ENCODE measurements around the gene PRPF18.
"Not testable (repeated sequence)": the region's sequence is repeated elsewhere in the genome, so short reads cannot be mapped to it uniquely, and the experiment has no call there.

The PRPF18 gene, protein sequence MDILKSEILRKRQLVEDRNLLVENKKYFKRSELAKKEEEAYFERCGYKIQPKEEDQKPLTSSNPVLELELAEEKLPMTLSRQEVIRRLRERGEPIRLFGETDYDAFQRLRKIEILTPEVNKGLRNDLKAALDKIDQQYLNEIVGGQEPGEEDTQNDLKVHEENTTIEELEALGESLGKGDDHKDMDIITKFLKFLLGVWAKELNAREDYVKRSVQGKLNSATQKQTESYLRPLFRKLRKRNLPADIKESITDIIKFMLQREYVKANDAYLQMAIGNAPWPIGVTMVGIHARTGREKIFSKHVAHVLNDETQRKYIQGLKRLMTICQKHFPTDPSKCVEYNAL

DNA sequence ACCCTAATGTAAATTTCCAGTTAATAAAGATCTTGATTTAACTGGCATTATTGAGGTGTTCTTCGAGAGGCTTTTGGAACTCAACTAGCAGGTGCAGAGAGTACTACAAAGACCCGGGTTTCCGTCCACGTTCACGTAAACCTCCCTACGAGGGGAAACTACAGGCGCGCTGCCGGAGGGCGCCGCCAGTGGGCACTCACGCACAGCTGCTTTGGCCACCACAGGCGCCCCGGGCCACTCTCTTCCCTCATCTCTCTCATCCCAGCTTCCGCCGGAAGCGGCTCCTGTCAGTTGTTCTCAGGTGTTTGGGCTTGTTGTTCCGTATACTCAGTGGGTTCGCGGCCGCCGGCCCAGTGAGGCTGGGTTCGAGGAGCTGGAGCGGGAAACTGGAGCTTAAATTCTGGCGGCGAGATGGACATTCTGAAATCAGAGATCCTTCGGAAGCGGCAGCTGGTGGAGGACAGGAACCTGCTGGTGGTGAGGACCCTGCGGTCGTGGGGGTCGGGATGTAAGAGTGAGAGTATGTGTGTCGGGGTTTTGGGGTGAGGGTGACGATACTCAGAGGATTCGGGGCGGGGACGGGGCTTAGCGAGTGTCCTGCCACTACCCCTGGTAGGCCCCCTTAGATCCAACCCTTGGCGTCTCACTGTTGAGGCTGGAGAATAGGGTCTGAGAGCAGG is at the start of gene PRPF18:
TSS of gene PRPF18 (plus strand) at position 290 of the 680 bp plus-strand sequence. CDS start at position 412, 122 bp downstream.
- Histone ChIP-seq H3K36me3 (ENCODE audit: control insufficient read depth in 5 of 5, insufficient read depth in 5 of 5, low read length in 5 of 5) (peaks cover 0 to 3% (median 0%) of the 10 kb centered on the region in 5 donors), H3K27ac (ENCODE audit: low read depth, low read length) (peak within 1 kb of the TSS; percentile 62), H3K9me3 (ENCODE audit: control insufficient read depth in 5 of 5, low read length in 5 of 5) (no peaks in the 10 kb centered on the region), H3K4me1 (ENCODE audit: control insufficient read depth in 5 of 5, insufficient read depth in 5 of 5, low read length in 5 of 5) (peaks cover 3 to 19% (median 12%) of the 10 kb centered on the region in 5 donors), H3K4me3 (ENCODE audit: low read depth in 1 of 5, low read length in 5 of 5) (peak within 1 kb of the TSS; percentile 98 to 100 (median 100)), H3K27me3 (ENCODE audit: control insufficient read depth in 5 of 5, insufficient read depth in 4 of 5, low read length in 5 of 5) (peaks cover 0 to 6% (median 4%) of the 10 kb centered on the region in 5 donors), H3K9ac (ENCODE audit: low read length in 5 of 5) (peak within 1 kb of the TSS; percentile 94 to 99 (median 97))

DNA sequence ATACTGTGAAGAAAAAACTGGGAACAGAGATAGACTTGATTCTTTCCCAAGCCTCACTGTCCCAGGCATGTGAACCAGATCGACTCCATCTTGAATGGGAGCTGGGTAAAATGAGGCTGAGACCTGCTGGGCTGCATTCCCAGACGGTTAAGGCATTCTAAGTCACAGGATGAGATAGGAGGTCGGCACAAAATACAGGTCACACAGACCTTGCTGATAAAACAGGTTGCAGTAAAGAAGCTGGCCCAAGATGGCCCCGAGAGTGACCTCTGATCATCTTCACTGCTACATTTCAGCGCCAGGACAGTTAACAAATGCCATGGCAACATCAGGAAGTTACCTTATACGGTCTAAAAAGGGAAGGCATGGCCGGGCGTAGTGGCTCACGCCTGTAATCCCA is 48.8 kb upstream of the PRPF18 start:
- H3K4me3 ChIP-seq (ENCODE audit: low read depth in 1 of 5, low read length in 5 of 5); H3K4me1 ChIP-seq (ENCODE audit: control insufficient read depth in 5 of 5, insufficient read depth in 5 of 5, low read length in 5 of 5); H3K27ac ChIP-seq (ENCODE audit: low read depth, low read length); H3K9me3 ChIP-seq (ENCODE audit: control insufficient read depth in 5 of 5, low read length in 5 of 5); H3K36me3 ChIP-seq (ENCODE audit: control insufficient read depth in 5 of 5, insufficient read depth in 5 of 5, low read length in 5 of 5); H3K9ac ChIP-seq (ENCODE audit: low read length in 5 of 5): not testable (repeated sequence)
- H3K27me3 ChIP-seq (ENCODE audit: control insufficient read depth in 5 of 5, insufficient read depth in 4 of 5, low read length in 5 of 5) = peaks cover 0 to 10% (median 7%) of the 10 kb centered on the region in 5 donors

DNA sequence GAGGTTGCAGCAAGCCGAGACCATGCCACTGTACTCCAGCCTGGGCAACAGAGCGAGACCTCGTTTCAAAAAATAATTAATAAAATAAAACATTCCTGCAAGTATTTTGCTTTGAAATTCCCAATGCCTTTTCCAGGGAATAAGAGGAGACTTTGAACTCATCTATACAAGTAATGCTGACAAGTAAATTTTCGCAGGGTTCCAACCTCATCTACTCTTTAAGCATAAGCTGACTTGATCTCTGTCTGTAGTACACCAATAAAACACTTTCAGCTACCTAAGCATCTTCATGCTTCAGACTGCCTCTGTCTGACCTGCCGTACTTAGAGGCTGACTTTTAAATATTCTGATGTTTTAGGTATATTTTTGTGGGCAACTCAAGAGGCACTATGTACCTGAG is 44.2 kb upstream of the PRPF18 start:
- H3K4me1 ChIP-seq (ENCODE audit: control insufficient read depth in 5 of 5, insufficient read depth in 5 of 5, low read length in 5 of 5) = no peaks in the 10 kb centered on the region

DNA sequence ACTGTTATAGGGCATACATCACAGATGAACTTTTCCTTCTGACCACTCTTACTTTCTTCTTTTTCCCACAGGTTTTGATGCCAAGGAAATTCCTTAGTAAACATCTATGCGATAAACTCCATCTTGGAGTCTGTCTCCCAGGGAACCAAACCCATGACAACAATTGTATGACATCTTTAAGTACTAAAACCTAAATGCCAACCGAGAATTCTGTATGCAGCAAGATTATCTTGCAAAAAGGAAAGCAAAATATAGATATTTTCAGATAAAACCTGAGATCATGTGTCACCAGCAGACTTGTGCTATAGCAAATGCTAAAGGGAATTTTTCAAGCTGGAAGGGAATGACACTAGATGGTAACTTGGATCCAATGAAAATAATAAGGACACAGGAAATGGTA is 36.0 kb upstream of the PRPF18 start:
- no peak overlapping the region for H3K9ac ChIP-seq (ENCODE audit: low read length in 5 of 5)
- H3K27me3 ChIP-seq (ENCODE audit: control insufficient read depth in 5 of 5, insufficient read depth in 4 of 5, low read length in 5 of 5) = peaks cover 0 to 6% (median 2%) of the 10 kb centered on the region in 5 donors
- no peak overlapping the region for H3K4me3 ChIP-seq (ENCODE audit: low read depth in 1 of 5, low read length in 5 of 5)
- peaks cover 4 to 14% (median 5%) of the 10 kb centered on the region in 5 donors for H3K9me3 ChIP-seq (ENCODE audit: control insufficient read depth in 5 of 5, low read length in 5 of 5)
- no peaks in the 10 kb centered on the region for H3K36me3 ChIP-seq (ENCODE audit: control insufficient read depth in 5 of 5, insufficient read depth in 5 of 5, low read length in 5 of 5)
- no peaks in the 10 kb centered on the region for H3K4me1 ChIP-seq (ENCODE audit: control insufficient read depth in 5 of 5, insufficient read depth in 5 of 5, low read length in 5 of 5)
- H3K27ac ChIP-seq (ENCODE audit: low read depth, low read length) = no peak overlapping the region

More for the DNA sequence above, 44.2 kb upstream of the PRPF18 start:
- Histone ChIP-seq H3K27me3 (ENCODE audit: control insufficient read depth in 5 of 5, insufficient read depth in 4 of 5, low read length in 5 of 5) (peaks cover 0 to 17% (median 10%) of the 10 kb centered on the region in 5 donors), H3K27ac (ENCODE audit: low read depth, low read length) (no peak overlapping the region), H3K4me3 (ENCODE audit: low read depth in 1 of 5, low read length in 5 of 5) (no peak overlapping the region), H3K9me3 (ENCODE audit: control insufficient read depth in 5 of 5, low read length in 5 of 5) (no peaks in the 10 kb centered on the region), H3K36me3 (ENCODE audit: control insufficient read depth in 5 of 5, insufficient read depth in 5 of 5, low read length in 5 of 5) (no peaks in the 10 kb centered on the region), H3K9ac (ENCODE audit: low read length in 5 of 5) (no peak overlapping the region)

DNA sequence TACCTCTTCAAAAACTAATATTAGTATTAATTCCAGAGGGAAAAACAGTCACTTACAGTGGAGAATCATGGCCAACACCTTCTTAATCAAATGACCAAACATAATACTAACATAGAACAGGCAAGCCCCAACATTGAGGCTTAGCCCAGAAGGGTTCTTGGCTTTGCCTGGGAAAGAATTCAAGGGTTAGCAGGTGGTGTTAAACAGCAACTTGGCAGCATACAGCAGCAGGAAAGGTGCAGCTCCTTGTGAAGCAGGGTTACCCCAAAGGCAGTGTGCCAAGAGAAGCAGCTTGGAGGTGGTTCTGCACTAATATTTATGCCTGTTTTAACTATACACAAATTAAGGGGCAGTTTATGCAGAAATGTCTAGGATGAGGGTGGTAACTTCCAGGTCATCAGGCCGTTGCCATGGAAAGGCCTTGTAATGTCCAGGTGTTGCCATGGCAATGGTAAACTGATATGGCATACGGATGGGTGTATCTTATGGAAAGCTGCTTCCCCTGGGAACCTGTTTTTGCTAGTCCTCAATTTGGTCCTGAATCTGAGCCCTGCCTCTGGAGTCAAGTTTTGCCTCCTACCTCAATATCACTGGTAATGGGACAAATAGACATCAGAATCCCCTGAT is 30.8 kb upstream of the PRPF18 start:
- Histone ChIP-seq H3K9ac (ENCODE audit: low read length in 5 of 5) (no peak overlapping the region), H3K27ac (ENCODE audit: low read depth, low read length) (no peak overlapping the region), H3K4me3 (ENCODE audit: low read depth in 1 of 5, low read length in 5 of 5) (no peak overlapping the region)

DNA sequence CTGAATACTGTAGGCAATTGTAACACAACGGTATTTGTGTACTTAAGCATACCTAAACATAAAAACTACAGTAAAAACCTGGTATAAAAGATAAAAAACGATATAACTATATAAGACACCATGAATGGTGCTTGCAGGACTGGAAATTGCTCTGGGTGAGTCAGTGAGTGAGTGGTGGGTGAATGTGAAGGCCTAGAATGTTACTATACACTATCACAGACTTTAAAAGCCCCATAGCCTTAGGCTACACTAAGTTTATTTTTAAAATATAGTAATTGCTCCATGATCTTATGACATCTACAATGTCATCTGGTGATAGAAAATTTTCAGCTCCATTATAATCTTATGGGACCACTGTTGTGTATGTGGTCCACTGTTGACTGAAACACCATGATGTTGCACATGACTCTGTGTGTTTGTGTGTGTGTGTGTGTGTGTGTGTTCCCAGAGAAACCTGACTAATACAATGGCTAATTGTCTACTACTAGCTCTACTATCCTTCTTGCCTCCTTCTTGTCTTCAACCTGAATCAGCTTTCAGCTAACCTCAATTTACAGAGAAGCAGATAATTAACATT is 27.6 kb upstream of the PRPF18 start:
- Histone ChIP-seq H3K4me1 (ENCODE audit: control insufficient read depth in 5 of 5, insufficient read depth in 5 of 5, low read length in 5 of 5) (no peaks in the 10 kb centered on the region), H3K4me3 (ENCODE audit: low read depth in 1 of 5, low read length in 5 of 5) (no peak overlapping the region), H3K9ac (ENCODE audit: low read length in 5 of 5) (no peak overlapping the region), H3K9me3 (ENCODE audit: control insufficient read depth in 5 of 5, low read length in 5 of 5) (no peaks in the 10 kb centered on the region), H3K36me3 (ENCODE audit: control insufficient read depth in 5 of 5, insufficient read depth in 5 of 5, low read length in 5 of 5) (no peaks in the 10 kb centered on the region), H3K27ac (ENCODE audit: low read depth, low read length) (no peak overlapping the region), H3K27me3 (ENCODE audit: control insufficient read depth in 5 of 5, insufficient read depth in 4 of 5, low read length in 5 of 5) (no peaks in the 10 kb centered on the region)

More for the DNA sequence above, 30.8 kb upstream of the PRPF18 start:
- no peaks in the 10 kb centered on the region for H3K4me1 ChIP-seq (ENCODE audit: control insufficient read depth in 5 of 5, insufficient read depth in 5 of 5, low read length in 5 of 5)
- H3K36me3 ChIP-seq (ENCODE audit: control insufficient read depth in 5 of 5, insufficient read depth in 5 of 5, low read length in 5 of 5) = no peaks in the 10 kb centered on the region
- H3K9me3 ChIP-seq (ENCODE audit: control insufficient read depth in 5 of 5, low read length in 5 of 5) = peaks cover 0 to 3% (median 0%) of the 10 kb centered on the region in 5 donors
- no peaks in the 10 kb centered on the region for H3K27me3 ChIP-seq (ENCODE audit: control insufficient read depth in 5 of 5, insufficient read depth in 4 of 5, low read length in 5 of 5)

DNA sequence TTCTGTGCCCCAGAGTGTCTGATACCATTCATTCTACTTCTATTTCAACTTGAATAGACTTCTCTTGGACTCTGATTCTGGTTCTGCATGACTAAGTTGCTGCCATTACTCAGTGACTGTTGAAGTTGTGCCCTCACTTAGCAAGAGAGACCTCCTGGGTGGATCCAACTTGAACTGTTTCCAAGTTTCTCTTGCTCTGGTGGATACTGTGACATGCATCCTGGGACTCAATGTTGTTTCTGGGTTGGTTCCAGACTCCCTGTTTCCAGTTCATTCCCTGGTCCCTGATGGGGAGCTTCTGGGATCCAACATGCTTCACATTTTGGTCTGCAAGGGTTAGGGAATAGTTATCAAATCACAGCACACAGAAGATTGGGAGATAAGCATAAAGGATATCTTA is 26.2 kb upstream of the PRPF18 start:
- H3K9ac ChIP-seq (ENCODE audit: low read length in 5 of 5) = no peak overlapping the region
- no peak overlapping the region for H3K4me3 ChIP-seq (ENCODE audit: low read depth in 1 of 5, low read length in 5 of 5)
- H3K27me3 ChIP-seq (ENCODE audit: control insufficient read depth in 5 of 5, insufficient read depth in 4 of 5, low read length in 5 of 5) = no peaks in the 10 kb centered on the region
- H3K36me3 ChIP-seq (ENCODE audit: control insufficient read depth in 5 of 5, insufficient read depth in 5 of 5, low read length in 5 of 5) = no peaks in the 10 kb centered on the region
- H3K4me1 ChIP-seq (ENCODE audit: control insufficient read depth in 5 of 5, insufficient read depth in 5 of 5, low read length in 5 of 5) = no peaks in the 10 kb centered on the region
- H3K27ac ChIP-seq (ENCODE audit: low read depth, low read length) = no peak overlapping the region
- H3K9me3 ChIP-seq (ENCODE audit: control insufficient read depth in 5 of 5, low read length in 5 of 5) = no peaks in the 10 kb centered on the region

DNA sequence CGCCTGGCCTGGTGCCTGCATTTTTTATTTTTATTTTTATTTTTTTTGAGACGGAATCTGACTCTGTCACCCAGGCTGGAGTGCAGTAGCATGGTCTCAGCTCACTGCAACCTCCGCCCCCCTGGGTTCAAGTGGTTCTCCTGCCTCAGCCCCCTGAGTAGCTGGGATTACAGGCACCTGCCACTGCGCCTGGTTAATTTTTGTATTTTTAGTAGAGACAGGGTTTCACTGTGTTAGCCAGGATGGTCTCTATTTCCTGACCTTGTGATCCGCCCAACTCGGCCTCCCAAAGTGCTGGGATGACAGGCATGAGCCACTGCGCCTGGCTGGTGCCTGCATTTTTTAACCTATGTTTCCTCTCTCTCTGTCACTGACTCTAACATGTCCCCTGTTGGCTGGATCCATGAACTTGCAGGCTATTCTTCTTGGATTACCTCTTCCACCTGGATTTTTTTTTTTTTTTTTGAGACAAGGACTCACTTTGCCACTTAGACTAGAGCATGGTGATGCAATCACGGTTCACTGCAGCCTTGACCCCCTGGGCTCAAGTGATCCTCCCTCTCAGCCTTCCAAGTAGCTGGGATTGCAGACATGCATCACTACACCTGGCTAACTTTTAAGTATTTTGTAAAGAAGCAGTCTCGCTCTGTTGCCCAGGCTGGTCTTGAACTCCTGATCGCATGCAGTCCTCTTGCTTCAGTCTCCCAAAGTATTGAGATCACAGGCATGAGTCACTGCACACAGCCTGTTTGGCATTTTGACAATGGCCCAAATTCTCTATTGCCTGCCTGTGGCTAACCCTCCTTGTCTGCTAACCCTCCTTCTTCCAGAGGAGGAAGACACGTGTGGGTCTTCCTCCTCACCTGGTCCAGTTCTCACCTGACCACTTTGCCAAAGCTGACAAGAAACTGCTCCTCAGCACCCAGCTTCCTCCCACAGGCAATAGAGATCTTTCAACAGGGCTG is 23.0 kb upstream of the PRPF18 start:
- no peaks in the 10 kb centered on the region for H3K36me3 ChIP-seq (ENCODE audit: control insufficient read depth in 5 of 5, insufficient read depth in 5 of 5, low read length in 5 of 5)
- H3K9ac ChIP-seq (ENCODE audit: low read length in 5 of 5) = no peak overlapping the region
- H3K4me3 ChIP-seq (ENCODE audit: low read depth in 1 of 5, low read length in 5 of 5) = no peak overlapping the region
- H3K4me1 ChIP-seq (ENCODE audit: control insufficient read depth in 5 of 5, insufficient read depth in 5 of 5, low read length in 5 of 5) = no peaks in the 10 kb centered on the region
- H3K9me3 ChIP-seq (ENCODE audit: control insufficient read depth in 5 of 5, low read length in 5 of 5) = no peaks in the 10 kb centered on the region
- H3K27ac ChIP-seq (ENCODE audit: low read depth, low read length) = no peak overlapping the region
- no peaks in the 10 kb centered on the region for H3K27me3 ChIP-seq (ENCODE audit: control insufficient read depth in 5 of 5, insufficient read depth in 4 of 5, low read length in 5 of 5)

DNA sequence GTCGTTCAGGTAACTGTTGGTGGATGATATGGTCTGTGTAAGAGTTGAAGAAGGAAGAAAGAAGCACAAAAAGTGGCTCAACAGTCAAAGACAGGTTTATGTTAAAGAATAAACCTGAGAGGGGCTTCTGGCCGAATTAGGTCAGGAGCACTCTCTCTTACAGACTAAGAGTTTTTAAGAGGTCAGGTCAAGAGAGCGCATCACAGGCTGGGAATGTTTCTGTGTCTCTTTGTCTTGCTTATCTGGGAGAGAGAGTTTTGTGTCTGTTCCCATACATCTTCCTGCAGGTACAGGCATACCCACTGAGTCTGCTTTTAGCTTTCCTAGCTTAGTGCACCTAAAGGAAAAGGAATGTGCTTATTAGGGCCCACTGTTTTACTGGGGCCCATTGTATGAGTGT is 22.2 kb upstream of the PRPF18 start:
- no peak overlapping the region for H3K4me3 ChIP-seq (ENCODE audit: low read depth in 1 of 5, low read length in 5 of 5)
- no peak overlapping the region for H3K27ac ChIP-seq (ENCODE audit: low read depth, low read length)
- H3K27me3 ChIP-seq (ENCODE audit: control insufficient read depth in 5 of 5, insufficient read depth in 4 of 5, low read length in 5 of 5) = no peaks in the 10 kb centered on the region
- H3K9me3 ChIP-seq (ENCODE audit: control insufficient read depth in 5 of 5, low read length in 5 of 5) = no peaks in the 10 kb centered on the region
- no peak overlapping the region for H3K9ac ChIP-seq (ENCODE audit: low read length in 5 of 5)
- no peaks in the 10 kb centered on the region for H3K4me1 ChIP-seq (ENCODE audit: control insufficient read depth in 5 of 5, insufficient read depth in 5 of 5, low read length in 5 of 5)
- no peaks in the 10 kb centered on the region for H3K36me3 ChIP-seq (ENCODE audit: control insufficient read depth in 5 of 5, insufficient read depth in 5 of 5, low read length in 5 of 5)

Data from subcutaneous abdominal adipose tissue (tissue), 5 donors.